PFSK-1 (cell line): ENCODE measurements around the gene HIC1.

Source experiments
- FOXP2 ChIP-seq: optimal IDR thresholded peaks from 2 replicates; pipeline ENCODE3; 2011; ENCODE audit warnings: borderline replicate concordance, control low read depth, inconsistent platforms; ENCODE audit not compliant: insufficient read depth; ENCODE audit errors: extremely low read length, extremely low read depth
- POLR2AphosphoS5 ChIP-seq: IDR thresholded peaks from 2 replicates; pipeline ENCODE4 v1.6.1; 2012; ENCODE audit warnings: low read depth, mild to moderate bottlenecking, control low read depth, low read length, moderate library complexity
- SIN3A ChIP-seq: IDR thresholded peaks from 2 replicates; pipeline ENCODE4 v1.6.1; 2012; ENCODE audit warnings: mild to moderate bottlenecking, low read length, moderate library complexity, borderline replicate concordance; ENCODE audit not compliant: insufficient read depth
- TAF1 ChIP-seq: IDR thresholded peaks from 2 replicates; pipeline ENCODE4 v1.6.1; 2012; ENCODE audit warnings: low read length, control low read depth, borderline replicate concordance; ENCODE audit not compliant: insufficient read depth
- TF ChIP-seq, protein P1 (sequence below), 2 experiments: IDR thresholded peaks; 2 replicates each; pipeline versions ENCODE4 v1.6.1 to v1.8.0; 2011 to 2012; ENCODE audit warnings: low read depth in 2 of 2, low read length in 2 of 2, control low read depth in 1 of 2, inconsistent platforms in 1 of 2, mild to moderate bottlenecking in 1 of 2, moderate library complexity in 1 of 2; ENCODE audit not compliant: insufficient read depth in 1 of 2

Gene HIC1

DNA sequence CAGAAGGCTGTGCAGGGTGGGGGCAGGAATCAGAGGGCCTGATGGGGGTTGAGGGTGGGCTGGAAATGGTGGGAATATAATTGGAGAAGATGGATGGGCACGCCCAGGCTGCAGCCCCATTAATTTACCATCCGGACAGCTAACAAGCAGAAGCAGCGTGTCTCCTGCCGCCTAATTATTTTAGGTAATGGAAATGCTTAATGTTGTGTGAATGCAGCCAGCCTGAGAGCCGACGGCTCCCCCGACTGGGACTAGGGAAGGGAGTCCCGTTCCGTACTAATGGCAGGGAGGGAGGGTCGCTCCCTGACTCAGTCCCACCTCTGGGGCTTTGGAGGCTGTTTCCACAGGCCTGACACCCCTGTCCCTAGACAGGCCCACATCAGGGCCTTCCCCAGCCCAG, 17.7 kb upstream of the HIC1 start:
- TF ChIP-seq SIN3A, result no peak
- TF ChIP-seq, protein P1, sequence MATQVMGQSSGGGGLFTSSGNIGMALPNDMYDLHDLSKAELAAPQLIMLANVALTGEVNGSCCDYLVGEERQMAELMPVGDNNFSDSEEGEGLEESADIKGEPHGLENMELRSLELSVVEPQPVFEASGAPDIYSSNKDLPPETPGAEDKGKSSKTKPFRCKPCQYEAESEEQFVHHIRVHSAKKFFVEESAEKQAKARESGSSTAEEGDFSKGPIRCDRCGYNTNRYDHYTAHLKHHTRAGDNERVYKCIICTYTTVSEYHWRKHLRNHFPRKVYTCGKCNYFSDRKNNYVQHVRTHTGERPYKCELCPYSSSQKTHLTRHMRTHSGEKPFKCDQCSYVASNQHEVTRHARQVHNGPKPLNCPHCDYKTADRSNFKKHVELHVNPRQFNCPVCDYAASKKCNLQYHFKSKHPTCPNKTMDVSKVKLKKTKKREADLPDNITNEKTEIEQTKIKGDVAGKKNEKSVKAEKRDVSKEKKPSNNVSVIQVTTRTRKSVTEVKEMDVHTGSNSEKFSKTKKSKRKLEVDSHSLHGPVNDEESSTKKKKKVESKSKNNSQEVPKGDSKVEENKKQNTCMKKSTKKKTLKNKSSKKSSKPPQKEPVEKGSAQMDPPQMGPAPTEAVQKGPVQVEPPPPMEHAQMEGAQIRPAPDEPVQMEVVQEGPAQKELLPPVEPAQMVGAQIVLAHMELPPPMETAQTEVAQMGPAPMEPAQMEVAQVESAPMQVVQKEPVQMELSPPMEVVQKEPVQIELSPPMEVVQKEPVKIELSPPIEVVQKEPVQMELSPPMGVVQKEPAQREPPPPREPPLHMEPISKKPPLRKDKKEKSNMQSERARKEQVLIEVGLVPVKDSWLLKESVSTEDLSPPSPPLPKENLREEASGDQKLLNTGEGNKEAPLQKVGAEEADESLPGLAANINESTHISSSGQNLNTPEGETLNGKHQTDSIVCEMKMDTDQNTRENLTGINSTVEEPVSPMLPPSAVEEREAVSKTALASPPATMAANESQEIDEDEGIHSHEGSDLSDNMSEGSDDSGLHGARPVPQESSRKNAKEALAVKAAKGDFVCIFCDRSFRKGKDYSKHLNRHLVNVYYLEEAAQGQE (IDR thresholded peaks at IDR 0.05; ENCODE audit: insufficient read depth in 1 of 2, low read depth in 2 of 2, low read length in 2 of 2), result no peak
- no peak for TF ChIP-seq FOXP2
- no peak for TF ChIP-seq POLR2AphosphoS5
- TF ChIP-seq TAF1, result no peak

DNA sequence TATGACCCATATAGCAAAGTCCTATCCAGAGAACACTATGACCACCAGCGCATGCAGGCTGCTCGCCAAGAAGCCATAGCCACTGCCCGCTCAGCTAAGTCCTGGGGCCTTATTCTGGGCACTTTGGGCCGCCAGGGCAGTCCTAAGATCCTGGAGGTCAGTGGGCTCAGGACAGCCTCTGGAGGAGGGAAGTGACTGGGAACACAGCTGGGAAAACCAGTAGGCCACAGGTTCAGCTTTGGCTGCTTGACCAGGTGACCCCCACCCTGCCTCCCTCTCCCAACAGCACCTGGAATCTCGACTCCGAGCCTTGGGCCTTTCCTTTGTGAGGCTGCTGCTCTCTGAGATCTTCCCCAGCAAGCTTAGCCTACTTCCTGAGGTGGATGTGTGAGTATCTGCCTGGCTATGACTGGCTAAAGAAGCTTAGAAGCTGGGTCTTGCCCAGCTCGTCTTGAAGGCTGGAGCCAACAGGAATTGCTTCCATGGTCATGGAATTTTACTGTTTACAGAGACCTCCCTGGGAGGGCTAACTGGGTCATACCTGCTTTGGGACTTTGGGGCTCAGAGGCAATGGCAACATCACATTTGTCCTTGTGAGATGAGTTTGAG, 14.6 kb upstream of the HIC1 start:
- TF ChIP-seq FOXP2 (no peak), TAF1 (no peak), POLR2AphosphoS5 (no peak), SIN3A (no peak)
- TF ChIP-seq, protein P1 (IDR thresholded peaks at IDR 0.05; ENCODE audit: insufficient read depth in 1 of 2, low read depth in 2 of 2, low read length in 2 of 2), result no peak

DNA sequence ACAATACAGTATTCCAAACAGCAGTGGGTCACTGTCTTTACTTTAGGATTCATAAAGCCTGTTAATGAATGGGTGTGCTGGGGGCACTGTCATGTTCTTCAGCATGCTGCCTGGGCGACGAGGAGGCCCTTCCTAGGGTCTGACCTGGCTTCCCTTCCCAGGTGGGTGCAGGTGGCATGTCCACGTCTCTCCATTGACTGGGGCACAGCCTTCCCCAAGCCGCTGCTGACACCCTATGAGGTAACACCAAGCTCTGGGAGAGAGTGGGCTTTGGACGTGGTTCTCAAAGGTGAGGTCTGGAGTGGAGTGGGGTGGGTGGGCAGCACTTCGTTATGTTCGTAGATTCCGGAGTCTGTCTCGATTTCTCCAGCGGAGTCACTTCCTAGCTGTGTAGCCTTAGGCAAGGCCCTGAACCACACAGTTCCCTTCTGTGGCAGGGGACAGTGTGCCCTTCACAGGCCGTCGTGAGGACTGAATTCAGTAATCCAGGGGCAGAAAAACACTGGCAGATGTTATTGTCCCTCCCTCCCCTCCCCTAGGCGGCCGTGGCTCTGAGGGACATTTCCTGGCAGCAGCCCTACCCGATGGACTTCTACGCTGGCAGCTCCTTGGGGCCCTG, 13.9 kb upstream of the HIC1 start:
- TF ChIP-seq, protein P1 (IDR thresholded peaks at IDR 0.05; ENCODE audit: insufficient read depth in 1 of 2, low read depth in 2 of 2, low read length in 2 of 2), result no peak
- TF ChIP-seq TAF1 (no peak), FOXP2 (no peak), SIN3A (no peak), POLR2AphosphoS5 (no peak)

DNA sequence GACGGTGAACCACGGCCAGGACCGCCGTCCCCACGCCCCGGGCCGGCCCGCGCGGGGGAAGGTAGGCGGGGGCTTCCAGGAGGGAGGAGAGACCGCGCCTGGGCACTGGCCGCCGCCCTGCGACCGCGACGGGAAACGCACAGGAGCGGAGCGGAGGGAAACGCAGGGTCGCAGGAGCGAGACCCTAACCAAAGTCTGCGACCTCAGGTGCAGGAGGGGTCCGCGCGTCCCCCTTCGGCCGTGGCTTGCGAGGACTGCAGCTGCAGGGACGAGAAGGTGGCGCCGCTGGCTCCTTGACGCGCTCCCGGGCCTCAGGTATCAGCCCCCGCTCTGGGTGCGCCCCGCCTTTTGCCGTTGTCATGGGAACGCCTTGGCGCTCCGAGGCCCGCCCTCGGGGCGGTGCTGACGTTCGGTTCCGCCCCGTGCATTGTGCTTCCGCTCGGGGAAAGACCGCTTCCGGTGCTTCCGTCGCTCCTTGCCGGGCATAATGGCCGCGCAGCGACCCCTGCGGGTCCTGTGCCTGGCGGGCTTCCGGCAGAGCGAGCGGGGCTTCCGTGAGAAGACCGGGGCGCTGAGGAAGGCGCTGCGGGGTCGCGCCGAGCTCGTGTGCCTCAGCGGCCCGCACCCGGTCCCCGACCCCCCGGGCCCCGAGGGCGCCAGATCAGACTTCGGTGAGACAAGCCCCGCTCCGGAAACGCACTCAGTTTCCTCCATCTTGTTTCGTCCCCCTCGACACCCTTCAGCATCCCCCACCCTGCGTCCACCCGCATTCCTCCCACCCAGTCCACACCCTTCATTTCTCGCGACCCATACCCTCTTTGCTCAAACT, 13.1 kb upstream of the HIC1 start, which contains the start of gene OVCA2:
Gene OVCA2 (plus strand): TSS at position 462 of the 829 bp plus-strand sequence. CDS start 26 bp downstream, at position 488.
- TF ChIP-seq, protein P1 (IDR thresholded peaks at IDR 0.05; ENCODE audit: insufficient read depth in 1 of 2, low read depth in 2 of 2, low read length in 2 of 2), result peak; percentile 46 to 51; a peak in 1 of 4 replicates
- TF ChIP-seq FOXP2 (peak; percentile 67), POLR2AphosphoS5 (peak; percentile 95), SIN3A (peak; percentile 51; the same call in 1 of the 2 replicates), TAF1 (peak; percentile 94)
